ENCODE results near the gene VANGL1.

The VANGL1 gene

DNA sequence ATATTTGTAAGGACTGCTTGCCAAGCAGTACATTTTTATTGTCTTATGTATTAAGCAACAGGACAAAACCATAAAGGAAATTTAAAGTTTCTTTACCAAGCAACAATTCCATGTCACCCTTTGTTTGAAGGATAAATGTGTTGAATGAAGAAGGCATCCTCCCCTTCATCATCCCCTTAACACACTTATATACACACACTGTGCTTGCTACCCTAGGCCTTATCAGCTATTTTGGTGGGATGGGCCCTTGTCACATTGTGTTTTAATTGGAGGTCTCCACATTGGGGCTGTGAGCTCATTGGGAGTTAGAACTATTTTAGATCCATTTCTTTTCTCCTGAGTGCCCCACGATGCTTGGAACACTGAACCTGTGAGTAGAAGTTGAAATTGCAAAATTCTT, 1.9 kb downstream of the VANGL1 start:
- peaks cover 16% of the 10 kb centered on the region for H3F3A ChIP-seq (ENCODE audit: insufficient read depth, low read length)
- no peaks in the 10 kb centered on the region for H3K27me3 ChIP-seq (replicated peaks; ENCODE audit: insufficient read depth, low read length)
- H3K36me3 ChIP-seq (replicated peaks; ENCODE audit: insufficient read depth, low read length): no peaks in the 10 kb centered on the region
- H3K4me3 ChIP-seq (ENCODE audit: low read length): peak overlapping the region; percentile 65; the same call in 1 of the 2 replicates
- H2AFZ ChIP-seq (ENCODE audit: low read length): no peak overlapping the region
- no peaks in the 10 kb centered on the region for H3K9me2 ChIP-seq (replicated peaks; ENCODE audit: insufficient read depth, low read length)
- TF ChIP-seq EZH2 (optimal IDR thresholded peaks at IDR 0.05; ENCODE audit: low read depth, low read length) (no peak), EZH2phosphoT487 (IDR thresholded peaks at IDR 0.05; ENCODE audit: low read length) (no peak)
- TF ChIP-seq, protein P1, sequence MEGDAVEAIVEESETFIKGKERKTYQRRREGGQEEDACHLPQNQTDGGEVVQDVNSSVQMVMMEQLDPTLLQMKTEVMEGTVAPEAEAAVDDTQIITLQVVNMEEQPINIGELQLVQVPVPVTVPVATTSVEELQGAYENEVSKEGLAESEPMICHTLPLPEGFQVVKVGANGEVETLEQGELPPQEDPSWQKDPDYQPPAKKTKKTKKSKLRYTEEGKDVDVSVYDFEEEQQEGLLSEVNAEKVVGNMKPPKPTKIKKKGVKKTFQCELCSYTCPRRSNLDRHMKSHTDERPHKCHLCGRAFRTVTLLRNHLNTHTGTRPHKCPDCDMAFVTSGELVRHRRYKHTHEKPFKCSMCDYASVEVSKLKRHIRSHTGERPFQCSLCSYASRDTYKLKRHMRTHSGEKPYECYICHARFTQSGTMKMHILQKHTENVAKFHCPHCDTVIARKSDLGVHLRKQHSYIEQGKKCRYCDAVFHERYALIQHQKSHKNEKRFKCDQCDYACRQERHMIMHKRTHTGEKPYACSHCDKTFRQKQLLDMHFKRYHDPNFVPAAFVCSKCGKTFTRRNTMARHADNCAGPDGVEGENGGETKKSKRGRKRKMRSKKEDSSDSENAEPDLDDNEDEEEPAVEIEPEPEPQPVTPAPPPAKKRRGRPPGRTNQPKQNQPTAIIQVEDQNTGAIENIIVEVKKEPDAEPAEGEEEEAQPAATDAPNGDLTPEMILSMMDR (IDR thresholded peaks at IDR 0.05; ENCODE audit: low read length): no peak
- H3K4me2 ChIP-seq (ENCODE audit: low read depth, low read length): peak overlapping the region; percentile 72; the same call in 1 of the 2 replicates
- H4K20me1 ChIP-seq (ENCODE audit: insufficient read depth, low read length): no peaks in the 10 kb centered on the region
- H3K27ac ChIP-seq (ENCODE audit: low read length): peak overlapping the region; percentile 58; the same call in 1 of the 2 replicates
- no peaks in the 10 kb centered on the region for H3K9me3 ChIP-seq (replicated peaks; ENCODE audit: insufficient read depth, low read length)
- peaks cover 18% of the 10 kb centered on the region for H3K4me1 ChIP-seq (ENCODE audit: low read length)
- H3K79me2 ChIP-seq (ENCODE audit: low read length): peaks cover 39% of the 10 kb centered on the region
- no peak overlapping the region for H3K9ac ChIP-seq (ENCODE audit: low read length)
- DNase-seq: no peak

DNA sequence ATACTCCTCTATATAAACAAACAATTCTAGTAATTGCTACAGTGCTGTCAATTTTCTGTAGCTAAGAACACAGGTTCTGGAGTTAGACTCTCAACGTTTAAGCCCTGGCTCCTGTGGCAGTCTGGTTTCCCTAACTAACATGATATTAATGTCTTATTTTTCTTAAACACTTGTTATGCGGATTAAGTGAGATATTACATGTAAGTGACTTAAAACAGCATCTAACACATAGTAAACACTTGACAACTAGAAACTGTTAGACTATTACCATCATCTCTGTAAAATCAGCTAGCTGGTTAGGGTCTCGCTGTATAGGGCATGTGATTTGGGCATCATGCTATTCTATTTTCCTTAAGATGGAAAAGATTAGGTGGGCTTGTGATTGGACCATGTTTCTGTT, 2.3 kb downstream of the VANGL1 start:
- Histone ChIP-seq H3K4me2 (ENCODE audit: low read depth, low read length) (no peak overlapping the region), H3K9ac (ENCODE audit: low read length) (no peak overlapping the region), H3K36me3 (replicated peaks; ENCODE audit: insufficient read depth, low read length) (no peaks in the 10 kb centered on the region), H3F3A (ENCODE audit: insufficient read depth, low read length) (peaks cover 21% of the 10 kb centered on the region), H3K4me3 (ENCODE audit: low read length) (no peak overlapping the region), H3K4me1 (ENCODE audit: low read length) (peaks cover 18% of the 10 kb centered on the region), H3K79me2 (ENCODE audit: low read length) (peaks cover 39% of the 10 kb centered on the region), H4K20me1 (ENCODE audit: insufficient read depth, low read length) (no peaks in the 10 kb centered on the region), H3K9me2 (replicated peaks; ENCODE audit: insufficient read depth, low read length) (no peaks in the 10 kb centered on the region), H2AFZ (ENCODE audit: low read length) (no peak overlapping the region), H3K9me3 (replicated peaks; ENCODE audit: insufficient read depth, low read length) (no peaks in the 10 kb centered on the region), H3K27ac (ENCODE audit: low read length) (no peak overlapping the region), H3K27me3 (replicated peaks; ENCODE audit: insufficient read depth, low read length) (no peaks in the 10 kb centered on the region)
- no peak for DNase-seq
- TF ChIP-seq EZH2 (optimal IDR thresholded peaks at IDR 0.05; ENCODE audit: low read depth, low read length): no peak
- TF ChIP-seq, protein P1 (IDR thresholded peaks at IDR 0.05; ENCODE audit: low read length): no peak
- no peak for TF ChIP-seq EZH2phosphoT487 (IDR thresholded peaks at IDR 0.05; ENCODE audit: low read length)

DNA sequence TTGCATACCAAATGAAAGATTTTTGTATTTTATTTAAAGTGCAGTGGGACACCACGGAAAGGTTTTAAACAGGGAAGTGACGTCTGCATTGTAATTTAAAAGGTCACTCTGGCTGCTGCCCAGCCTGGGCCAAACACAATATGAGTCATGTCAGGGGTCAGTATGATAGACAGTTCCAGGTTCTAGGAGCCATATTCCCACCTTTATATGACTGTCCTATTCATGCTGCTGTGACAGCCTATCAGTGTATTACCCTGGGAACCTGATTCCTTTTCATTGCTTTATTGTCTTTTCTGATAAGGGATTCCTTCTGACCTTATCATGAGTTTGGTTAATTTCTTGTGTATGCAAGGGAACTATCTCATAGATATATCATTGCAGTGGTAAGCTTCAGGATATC, 5.3 kb downstream of the VANGL1 start:
- TF ChIP-seq EZH2phosphoT487 (IDR thresholded peaks at IDR 0.05; ENCODE audit: low read length) (no peak), EZH2 (optimal IDR thresholded peaks at IDR 0.05; ENCODE audit: low read depth, low read length) (no peak)
- TF ChIP-seq, protein P1 (IDR thresholded peaks at IDR 0.05; ENCODE audit: low read length): no peak
- no peaks in the 10 kb centered on the region for H3K36me3 ChIP-seq (replicated peaks; ENCODE audit: insufficient read depth, low read length)
- no peak overlapping the region for H3K9ac ChIP-seq (ENCODE audit: low read length)
- H3K79me2 ChIP-seq (ENCODE audit: low read length): peaks cover 56% of the 10 kb centered on the region
- peaks cover 32% of the 10 kb centered on the region for H3F3A ChIP-seq (ENCODE audit: insufficient read depth, low read length)
- H3K27me3 ChIP-seq (replicated peaks; ENCODE audit: insufficient read depth, low read length): no peaks in the 10 kb centered on the region
- H3K9me3 ChIP-seq (replicated peaks; ENCODE audit: insufficient read depth, low read length): no peaks in the 10 kb centered on the region
- no peaks in the 10 kb centered on the region for H4K20me1 ChIP-seq (ENCODE audit: insufficient read depth, low read length)
- no peak overlapping the region for H3K4me3 ChIP-seq (ENCODE audit: low read length)
- no peak overlapping the region for H3K27ac ChIP-seq (ENCODE audit: low read length)
- no peaks in the 10 kb centered on the region for H3K9me2 ChIP-seq (replicated peaks; ENCODE audit: insufficient read depth, low read length)
- no peak overlapping the region for H3K4me2 ChIP-seq (ENCODE audit: low read depth, low read length)
- H2AFZ ChIP-seq (ENCODE audit: low read length): no peak overlapping the region
- H3K4me1 ChIP-seq (ENCODE audit: low read length): peaks cover 26% of the 10 kb centered on the region
- DNase-seq: no peak
